Measurements from ENCODE around the gene TMEM123. TPM values are rescaled to one million over a fixed set of nuclear protein-coding genes. Genes with fewer than 3 reads are reported as not detected.

Gene TMEM123
- total RNA-seq, 1 donor from 2014 or later = 168 TPM

GRCh38 chr11:102488208-102488607 is 35.6 kb upstream of the TMEM123 start:
- H3K4me3 ChIP-seq (ENCODE audit: low read depth, low read length) = no peak overlapping the region
- H3K27me3 ChIP-seq (ENCODE audit: control insufficient read depth, insufficient read depth, low read length) = no peaks in the 10 kb centered on the region
- DNase-seq (ENCODE audit: low read depth) = no peak
- H3K36me3 ChIP-seq (ENCODE audit: control insufficient read depth, insufficient read depth, low read length) = no peaks in the 10 kb centered on the region
- no peak for TF ChIP-seq CTCF (IDR thresholded peaks at IDR 0.05; ENCODE audit: insufficient read depth, low read length, poor library complexity, severe bottlenecking)

DNA sequence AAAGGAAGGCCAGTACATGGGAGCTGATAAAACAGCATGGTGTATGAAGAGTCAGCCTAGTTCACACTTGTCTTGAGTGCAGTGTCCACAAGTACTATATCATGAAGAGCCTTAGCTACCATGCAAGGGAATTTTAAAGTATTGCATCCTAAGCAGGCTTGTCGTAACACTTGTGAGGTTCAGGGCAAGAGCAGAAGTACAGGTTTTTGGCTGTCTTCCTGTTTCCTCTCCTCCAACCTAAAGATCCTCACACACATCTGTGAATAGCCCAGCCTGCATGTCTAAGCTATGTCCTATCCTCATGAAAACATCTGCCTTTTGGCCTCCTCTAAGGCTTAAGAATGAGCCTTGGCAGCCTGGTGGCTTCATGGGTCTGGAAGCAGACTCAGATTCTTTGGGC is 34.6 kb upstream of the TMEM123 start:
- DNase-seq (ENCODE audit: low read depth) = no peak
- TF ChIP-seq CTCF (IDR thresholded peaks at IDR 0.05; ENCODE audit: insufficient read depth, low read length, poor library complexity, severe bottlenecking) = no peak
- H3K36me3 ChIP-seq (ENCODE audit: control insufficient read depth, insufficient read depth, low read length) = no peaks in the 10 kb centered on the region
- no peak overlapping the region for H3K4me3 ChIP-seq (ENCODE audit: low read depth, low read length)
- no peaks in the 10 kb centered on the region for H3K27me3 ChIP-seq (ENCODE audit: control insufficient read depth, insufficient read depth, low read length)

- no peaks in the 10 kb centered on the region for H3K36me3 ChIP-seq (ENCODE audit: control insufficient read depth, insufficient read depth, low read length)
- H3K4me3 ChIP-seq (ENCODE audit: low read depth, low read length) = no peak overlapping the region
- DNase-seq (ENCODE audit: low read depth) = no peak
- TF ChIP-seq CTCF (IDR thresholded peaks at IDR 0.05; ENCODE audit: insufficient read depth, low read length, poor library complexity, severe bottlenecking) = no peak
- no peaks in the 10 kb centered on the region for H3K27me3 ChIP-seq (ENCODE audit: control insufficient read depth, insufficient read depth, low read length)
These were observed 34.0 kb upstream of the TMEM123 start for GRCh38 chr11:102486584-102486983.

GRCh38 chr11:102485095-102485722 is 32.6 kb upstream of the TMEM123 start:
- H3K27me3 ChIP-seq (ENCODE audit: control insufficient read depth, insufficient read depth, low read length) = no peaks in the 10 kb centered on the region
- H3K36me3 ChIP-seq (ENCODE audit: control insufficient read depth, insufficient read depth, low read length) = no peaks in the 10 kb centered on the region
- TF ChIP-seq CTCF (IDR thresholded peaks at IDR 0.05; ENCODE audit: insufficient read depth, low read length, poor library complexity, severe bottlenecking) = no peak
- H3K4me3 ChIP-seq (ENCODE audit: low read depth, low read length) = no peak overlapping the region
- DNase-seq (ENCODE audit: low read depth) = no peak

DNA sequence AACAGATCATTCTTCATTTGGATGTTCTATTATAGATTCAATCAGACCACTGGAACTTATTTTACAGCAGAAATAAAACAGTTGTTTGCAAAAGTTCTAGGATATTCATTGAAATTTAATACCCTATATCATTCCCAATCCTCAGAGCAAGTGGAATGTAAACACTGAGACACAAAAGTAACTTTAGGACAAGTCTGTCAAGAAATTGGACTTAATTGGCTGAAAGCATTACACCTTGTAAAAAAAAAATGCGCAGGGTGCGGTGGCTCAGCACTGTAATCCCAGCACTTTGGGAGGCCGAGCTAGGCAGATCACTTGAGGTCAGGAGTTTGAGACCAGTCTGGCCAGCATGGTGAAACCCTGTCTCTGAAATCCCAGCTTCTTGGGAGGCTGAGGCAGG is 29.9 kb upstream of the TMEM123 start:
- Histone ChIP-seq H3K4me3 (ENCODE audit: low read depth, low read length) (no peak overlapping the region), H3K27me3 (ENCODE audit: control insufficient read depth, insufficient read depth, low read length) (no peaks in the 10 kb centered on the region), H3K36me3 (ENCODE audit: control insufficient read depth, insufficient read depth, low read length) (no peaks in the 10 kb centered on the region)
- DNase-seq (ENCODE audit: low read depth) = no peak
- no peak for TF ChIP-seq CTCF (IDR thresholded peaks at IDR 0.05; ENCODE audit: insufficient read depth, low read length, poor library complexity, severe bottlenecking)

GRCh38 chr11:102479733-102480132 is 27.2 kb upstream of the TMEM123 start:
- DNase-seq (ENCODE audit: low read depth) = no peak
- Histone ChIP-seq H3K4me3 (ENCODE audit: low read depth, low read length) (no peak overlapping the region), H3K36me3 (ENCODE audit: control insufficient read depth, insufficient read depth, low read length) (no peaks in the 10 kb centered on the region), H3K27me3 (ENCODE audit: control insufficient read depth, insufficient read depth, low read length) (no peaks in the 10 kb centered on the region)
- TF ChIP-seq CTCF (IDR thresholded peaks at IDR 0.05; ENCODE audit: insufficient read depth, low read length, poor library complexity, severe bottlenecking) = no peak
